ENCODE results near the gene TMEM175.

The TMEM175 gene, protein sequence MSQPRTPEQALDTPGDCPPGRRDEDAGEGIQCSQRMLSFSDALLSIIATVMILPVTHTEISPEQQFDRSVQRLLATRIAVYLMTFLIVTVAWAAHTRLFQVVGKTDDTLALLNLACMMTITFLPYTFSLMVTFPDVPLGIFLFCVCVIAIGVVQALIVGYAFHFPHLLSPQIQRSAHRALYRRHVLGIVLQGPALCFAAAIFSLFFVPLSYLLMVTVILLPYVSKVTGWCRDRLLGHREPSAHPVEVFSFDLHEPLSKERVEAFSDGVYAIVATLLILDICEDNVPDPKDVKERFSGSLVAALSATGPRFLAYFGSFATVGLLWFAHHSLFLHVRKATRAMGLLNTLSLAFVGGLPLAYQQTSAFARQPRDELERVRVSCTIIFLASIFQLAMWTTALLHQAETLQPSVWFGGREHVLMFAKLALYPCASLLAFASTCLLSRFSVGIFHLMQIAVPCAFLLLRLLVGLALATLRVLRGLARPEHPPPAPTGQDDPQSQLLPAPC
- 7.4 to 22.4 (median 15.7) reads per million in 18 experiments for total RNA-seq

DNA sequence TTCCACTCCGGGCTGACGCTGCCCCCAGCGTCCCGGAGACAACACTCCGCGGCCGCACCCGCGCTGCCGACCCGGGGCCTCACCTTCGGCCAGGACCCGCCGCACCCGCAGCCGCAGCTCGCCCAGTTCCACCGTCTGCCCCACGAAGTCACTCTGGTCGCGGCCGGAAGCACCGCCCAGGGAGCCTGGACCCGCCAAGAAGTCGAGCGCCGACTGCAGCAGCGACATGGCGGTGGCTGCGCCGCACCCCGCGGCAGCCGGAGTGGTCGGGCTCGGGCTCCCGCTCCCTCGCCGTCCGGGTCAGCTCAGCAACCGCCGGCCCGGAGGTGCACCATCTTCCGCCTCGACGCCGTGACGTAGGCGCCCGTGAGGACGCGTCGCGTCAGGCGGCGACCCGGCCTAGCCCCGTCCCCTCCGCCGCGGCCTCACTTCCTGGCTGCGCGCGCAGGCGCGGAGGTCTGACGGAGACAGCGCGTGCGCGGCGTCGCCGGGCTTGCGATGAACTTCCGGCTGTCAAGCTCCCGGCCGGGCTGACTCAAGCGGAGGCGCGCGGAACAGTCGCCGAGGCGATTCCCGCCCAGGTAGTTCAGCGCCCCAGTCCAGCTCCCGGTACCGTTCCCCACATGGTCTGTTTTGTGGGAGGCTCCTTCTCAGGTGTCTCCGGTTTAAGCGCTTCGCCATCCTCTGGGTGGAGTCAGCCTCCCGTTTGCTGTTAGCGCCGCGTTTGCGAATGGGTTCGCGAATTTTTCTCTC, at the start of gene TMEM175, which contains the start of gene GAK:
Gene TMEM175 (plus strand): TSS at position 501 of the 753 bp plus-strand sequence. CDS start 15,280 bp downstream, outside the sequence.
Gene GAK (minus strand): TSS at position 357 of the 753 bp plus-strand sequence. CDS start 129 bp downstream, at position 228.
- DNase-seq, result peak; percentile 97 to 99

DNA sequence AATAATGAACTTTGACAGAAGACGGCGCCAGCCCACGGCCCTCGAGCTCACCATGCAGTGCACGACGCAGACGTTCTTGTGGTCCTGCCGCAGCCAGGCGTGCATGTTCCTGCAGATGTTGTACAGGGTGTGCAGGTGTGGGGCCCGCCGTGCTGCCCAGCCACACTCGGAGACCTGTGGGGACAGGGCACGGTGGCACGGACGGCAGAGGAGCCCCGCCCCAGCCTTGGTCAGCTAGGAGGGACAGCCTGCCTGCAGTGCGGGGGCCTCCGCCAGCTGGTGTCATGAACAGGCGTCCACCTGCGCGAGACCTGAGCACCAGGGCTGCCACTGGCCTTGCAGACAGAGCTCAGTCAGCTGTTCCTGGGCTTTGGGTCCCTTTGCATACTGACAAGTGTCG, 49.6 kb upstream of the TMEM175 start:
- no peak for DNase-seq

DNA sequence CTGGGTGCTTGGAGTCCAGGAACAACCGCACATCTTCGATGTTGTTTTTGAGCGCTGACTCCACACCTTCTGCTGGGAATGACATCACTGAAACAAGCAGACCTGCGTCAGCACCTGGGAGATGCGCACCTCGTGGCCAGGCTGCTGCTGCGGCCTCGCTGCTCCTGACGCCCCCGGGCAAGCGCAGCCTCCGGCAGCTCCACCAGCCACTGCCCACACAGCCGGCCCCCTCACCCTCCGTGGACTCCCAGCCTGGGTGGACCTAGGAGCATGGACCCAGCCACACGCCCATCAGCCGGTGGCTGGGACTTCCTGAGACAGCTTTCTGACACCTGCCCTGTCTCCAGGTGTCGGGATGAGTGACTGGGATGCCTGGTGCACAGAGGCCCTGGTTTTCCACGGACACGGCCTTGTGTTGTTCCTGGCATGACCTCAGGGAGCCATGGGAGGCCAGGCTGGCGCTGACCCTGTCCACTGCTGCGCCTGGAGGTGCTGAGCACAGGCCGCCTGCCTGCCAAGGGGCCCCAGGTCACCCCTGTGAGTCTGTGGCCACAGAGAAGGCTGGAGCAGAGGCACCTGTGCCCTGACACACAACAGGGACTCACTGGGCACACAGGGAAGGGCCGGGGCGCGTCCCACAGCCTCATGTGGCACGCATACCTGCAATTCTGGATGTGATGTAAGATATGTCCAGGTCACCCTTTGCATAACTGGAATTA, 48.7 kb upstream of the TMEM175 start:
- DNase-seq, result no peak

DNA sequence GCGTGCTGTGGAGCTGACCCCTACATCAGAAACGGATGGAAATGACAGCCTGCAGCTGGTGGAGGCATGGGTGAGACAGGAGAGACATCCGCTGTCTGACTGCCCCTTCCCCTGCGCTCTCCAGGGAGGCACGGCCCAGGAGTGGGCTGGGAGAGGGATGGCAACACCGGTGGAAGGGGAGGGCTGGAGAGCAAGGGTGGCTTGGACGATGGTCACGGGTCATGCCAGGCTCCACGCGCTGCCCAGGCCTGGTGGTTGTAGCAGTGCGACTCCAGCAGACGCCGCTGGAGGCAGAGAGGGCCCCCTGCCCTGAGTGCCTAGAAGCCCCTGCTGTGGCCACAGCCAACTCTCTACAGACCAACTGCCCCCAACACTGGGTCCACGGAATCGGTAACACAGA, 48.0 kb upstream of the TMEM175 start:
- DNase-seq, result no peak

DNA sequence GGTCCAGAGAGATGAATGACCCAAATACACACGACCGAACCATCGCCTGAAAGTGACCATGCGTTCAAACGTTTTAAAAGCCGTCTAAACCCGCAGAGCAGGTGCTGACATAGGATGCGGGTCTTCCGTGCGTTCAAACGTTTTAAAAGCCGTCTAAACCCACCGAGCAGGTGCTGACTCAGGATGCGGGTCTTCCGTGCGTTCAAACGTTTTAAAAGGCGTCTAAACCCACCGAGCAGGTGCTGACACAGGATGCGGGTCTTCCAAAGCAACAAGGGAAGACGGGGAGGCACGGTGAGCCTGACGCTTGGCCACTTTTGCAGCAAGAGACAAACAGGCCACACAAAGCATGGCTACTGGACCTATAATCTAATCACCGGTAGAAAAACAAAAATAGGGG, 47.4 kb upstream of the TMEM175 start:
- no peak for DNase-seq

DNA sequence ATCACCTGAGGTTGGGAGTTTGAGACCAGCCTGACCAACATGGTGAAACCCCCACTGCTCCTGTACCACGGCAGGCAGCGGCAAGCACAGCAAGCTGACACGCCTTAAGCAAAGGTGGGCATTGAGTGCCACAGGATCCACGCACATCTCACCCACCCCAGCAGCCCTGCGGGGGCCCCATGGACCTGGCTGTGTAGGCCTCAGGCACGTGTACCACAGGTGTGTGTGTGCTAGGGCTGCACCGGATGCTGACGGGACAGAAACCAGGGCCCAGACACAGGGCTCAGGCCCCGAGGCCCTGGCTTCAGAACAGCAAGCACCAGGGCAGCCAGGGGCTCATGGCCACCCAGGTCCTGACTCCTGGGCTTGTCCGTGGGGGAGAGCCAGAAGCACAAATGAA, 46.9 kb upstream of the TMEM175 start:
- no peak for DNase-seq

DNA sequence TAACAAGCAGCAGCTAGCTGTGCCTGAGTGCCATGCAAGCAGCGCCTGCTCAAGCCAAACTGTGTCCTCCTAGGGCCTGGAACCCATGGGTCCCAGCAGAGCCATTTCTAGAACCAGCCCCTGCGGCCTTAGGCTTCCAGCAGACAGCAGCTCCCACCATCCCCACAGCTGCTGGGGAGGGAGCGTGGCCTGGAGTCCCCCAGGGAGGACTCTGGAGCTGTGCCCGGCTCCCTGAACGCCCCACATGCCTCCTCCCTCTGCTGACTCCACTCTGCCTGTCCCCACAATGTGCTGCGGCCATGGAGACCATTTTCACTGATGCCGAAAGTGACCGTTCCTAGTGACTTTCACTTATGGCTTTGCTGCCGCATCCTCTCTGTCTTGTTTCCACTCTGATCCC, 46.0 kb upstream of the TMEM175 start:
- no peak for DNase-seq

DNA sequence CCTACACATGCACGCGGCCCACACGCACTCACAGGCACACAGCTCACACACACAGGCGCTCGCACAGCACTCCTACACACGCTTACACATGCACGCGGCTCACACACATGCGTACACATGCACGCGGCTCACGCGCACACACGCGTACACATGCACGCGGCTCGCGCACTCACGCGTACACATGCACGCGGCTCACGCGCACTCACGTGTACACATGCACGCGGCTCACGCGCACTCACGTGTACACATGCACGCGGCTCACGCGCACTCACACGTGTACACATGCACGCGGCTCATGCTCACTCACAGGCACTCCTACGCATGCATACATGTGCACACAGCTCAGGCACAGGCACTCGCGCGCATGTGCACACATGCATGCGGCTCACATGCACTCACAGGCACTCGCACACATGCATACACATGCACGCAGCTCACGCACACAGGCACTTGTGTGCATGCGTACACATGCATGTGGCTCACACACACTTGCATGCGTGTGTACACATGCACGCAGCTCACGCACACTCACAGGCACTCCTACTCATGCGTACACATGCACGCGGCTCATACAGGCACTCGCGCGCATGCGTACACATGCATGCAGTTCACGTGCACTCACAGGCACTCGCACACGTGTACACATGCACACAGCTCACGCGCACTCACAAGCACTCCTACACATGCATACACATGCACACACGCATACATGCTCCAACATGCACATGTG, 45.1 kb upstream of the TMEM175 start:
- no peak for DNase-seq

DNA sequence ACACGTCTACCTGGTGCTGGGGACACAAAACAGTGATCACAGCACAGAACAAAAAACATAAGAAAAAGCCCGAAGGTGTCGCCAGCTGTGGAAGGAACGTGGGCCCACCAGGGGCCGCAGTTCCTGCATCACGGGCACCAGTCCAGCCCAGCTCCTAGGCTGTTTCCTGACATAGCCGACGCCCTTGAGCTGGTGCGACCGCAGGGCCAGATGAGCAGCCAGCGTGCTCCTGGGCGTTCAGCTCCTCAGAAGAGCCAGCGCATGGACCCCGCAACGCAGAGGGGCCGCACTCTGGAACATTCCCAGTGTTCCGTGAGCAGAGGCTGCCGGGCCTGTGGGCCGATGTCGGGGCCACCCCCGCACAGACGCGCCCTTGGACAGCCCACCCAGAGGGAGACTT, 44.2 kb upstream of the TMEM175 start:
- DNase-seq, result no peak

DNA sequence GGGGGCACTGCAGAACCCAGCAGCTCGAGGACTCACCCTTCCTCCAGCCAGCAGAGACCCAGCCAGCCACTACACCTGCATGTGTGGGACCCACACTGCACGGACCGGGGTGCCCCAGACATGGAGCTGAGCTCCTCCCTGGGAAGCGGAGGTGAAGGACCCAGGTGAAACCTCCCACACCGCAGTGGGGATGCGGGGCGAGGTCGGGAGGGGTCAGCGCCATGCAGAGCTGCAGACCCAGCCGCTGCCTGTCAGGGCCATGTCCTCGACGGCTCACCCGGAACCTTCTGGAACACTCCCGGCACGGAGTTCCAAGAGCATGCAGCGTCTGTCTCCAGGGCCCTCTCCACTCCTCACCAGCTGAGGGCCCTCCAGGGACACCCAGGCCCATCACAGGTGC, 42.7 kb upstream of the TMEM175 start:
- DNase-seq, result no peak

DNA sequence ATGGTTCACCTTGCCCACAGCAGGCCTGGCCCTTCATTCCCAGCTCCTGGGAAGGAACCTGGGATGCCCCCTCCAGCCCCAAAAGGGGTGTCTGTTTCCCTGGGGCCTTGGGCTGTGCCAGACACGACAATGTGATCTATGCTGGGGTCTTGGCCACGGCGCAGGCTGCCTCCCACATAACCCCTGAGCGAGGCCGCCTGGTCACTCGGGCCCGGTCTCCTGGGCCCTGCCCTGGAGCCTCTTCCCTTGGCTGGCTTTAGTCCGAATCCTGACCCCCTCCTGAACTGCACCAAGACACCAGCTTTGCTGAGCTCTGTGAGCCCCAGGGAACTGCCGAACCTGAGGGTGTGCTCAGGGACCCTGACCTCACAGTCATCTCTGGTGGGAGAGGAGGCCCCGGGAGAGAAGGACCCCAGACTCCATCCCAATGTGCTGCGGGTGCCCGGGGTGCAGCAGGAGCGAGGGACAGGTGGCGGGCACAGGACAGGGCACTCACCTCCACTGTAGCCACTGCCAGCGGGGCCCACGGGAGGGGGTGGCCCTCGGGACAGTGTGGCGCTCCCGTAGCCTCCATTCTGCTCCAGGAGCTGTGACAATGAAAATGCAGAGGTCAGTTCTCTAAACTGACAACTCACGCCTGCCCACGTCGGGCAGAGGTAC, 42.1 kb upstream of the TMEM175 start:
- no peak for DNase-seq

DNA sequence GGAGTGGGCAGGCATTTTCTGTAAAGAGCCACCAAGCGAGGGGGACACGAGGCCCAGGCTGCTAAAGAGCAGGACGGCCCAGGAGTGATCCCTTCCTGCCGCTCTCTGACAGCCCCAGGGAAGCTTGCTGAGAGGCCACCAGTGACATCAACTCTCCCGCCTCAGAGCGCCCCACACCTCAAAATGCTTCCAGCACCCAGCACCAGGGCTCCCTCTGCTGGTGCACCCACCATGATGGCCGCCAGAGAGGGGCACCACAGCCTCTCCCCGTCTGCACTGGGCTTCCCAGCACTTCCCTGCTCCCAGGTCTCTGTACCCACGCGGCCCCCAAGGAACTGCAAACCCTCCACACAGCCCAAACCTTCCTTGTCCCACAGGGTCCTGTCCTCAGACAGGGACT, 40.5 kb upstream of the TMEM175 start:
- DNase-seq, result no peak

DNA sequence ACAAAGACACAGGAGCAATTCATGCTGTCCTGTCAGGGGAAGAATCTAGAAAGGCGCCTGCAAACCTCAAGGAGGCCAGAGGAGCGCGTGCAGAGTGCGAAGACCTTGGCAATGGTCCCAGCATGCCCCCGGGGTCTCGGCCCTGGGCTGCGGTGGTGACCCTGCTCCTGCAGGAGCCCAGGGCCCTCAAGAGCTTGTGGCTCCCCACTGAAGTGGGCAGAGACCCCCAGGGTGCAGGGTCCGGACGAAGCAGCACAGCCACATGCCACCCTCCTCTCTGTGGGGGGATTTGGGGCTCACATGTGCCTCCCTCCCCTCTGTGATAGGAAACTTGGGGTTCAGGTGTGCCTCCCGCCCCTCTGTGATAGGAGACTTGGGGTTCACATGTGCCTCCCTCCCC, 39.5 kb upstream of the TMEM175 start:
- DNase-seq, result no peak

DNA sequence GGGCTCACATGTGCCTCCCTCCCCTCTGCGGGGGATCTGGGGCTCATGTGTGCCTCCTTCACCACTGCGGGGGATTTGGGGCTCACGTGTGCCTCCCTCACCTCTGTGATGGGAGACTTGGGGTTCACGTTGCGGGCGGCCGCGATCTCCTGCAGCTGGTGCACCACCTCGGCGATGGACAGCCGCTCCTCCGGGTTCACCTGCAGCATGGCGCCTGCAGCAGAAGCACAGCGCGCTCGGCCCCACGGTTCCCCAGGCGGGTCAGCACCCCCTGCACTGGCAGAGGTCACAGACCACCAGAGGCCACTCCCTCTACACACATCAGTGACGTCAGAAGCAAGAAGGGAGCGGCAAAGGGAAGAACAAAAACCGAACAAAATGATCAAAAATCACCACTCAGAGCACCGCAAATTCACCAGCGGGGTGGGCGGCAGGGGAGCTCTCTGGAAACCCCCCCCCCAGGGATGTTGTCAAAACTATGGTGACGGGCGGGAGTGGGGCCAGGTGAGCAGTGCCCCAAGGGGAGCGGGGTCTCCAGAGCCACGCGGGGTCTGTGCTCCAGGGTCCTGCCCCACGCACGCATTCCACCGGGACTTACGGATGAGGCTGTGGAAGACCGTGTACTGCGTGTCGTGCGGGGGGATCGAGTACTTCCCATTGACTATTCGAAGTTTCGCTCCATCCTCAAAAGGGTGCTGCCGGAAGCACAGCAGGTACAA, 38.8 kb upstream of the TMEM175 start:
- no peak for DNase-seq

DNA sequence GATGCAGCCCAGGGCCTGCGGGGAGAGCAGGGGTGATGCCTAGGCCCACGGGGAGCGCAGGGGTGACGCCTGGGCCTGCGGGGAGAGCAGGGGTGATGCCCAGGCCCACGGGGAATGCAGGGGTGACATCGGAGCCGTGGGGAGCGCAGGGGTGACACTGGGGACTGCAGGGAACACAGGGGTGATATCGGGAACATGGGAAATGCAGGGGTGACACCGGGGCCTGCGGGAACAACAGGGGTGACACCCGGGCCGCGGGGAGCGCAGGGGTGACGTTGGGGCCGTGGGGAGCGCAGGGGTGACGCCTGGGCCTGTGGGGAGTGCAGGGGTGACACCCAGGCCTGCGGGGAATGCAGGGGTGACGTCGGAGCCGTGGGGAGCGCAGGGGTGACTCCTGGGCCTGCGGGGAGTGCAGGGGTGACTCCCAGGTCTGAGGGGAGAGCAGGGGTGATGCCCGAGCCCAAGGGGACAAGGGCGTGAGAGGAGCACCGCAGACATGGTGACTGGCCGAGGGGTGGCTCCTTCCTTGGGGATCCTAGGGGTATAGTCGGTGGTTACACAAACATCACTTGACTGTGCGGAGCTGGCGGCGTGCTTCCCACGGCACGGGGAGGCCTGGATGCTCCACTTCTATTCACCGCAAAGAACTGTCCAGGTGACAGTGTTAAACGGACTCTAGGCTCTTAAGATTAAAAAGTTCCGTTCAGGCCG, 38.1 kb upstream of the TMEM175 start:
- no peak for DNase-seq

DNA sequence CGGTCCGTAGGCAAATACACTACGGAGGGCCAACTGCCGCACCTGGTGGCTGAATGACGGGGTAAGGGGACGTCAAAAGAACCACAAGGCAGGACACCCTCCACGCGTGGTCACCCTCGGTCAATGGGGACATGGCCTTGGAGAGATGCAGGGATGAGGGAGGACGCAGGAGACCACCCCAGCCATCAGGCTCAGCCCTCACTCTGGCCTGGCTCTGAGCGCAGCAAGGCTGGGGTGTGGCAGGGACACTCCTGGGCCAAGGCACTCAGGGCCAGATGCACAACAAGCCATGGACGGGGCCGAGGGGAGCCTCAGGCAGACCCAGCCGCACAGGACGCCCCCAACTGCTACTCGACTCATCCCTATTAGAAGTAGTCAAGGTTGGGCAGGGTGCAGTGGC, 36.7 kb upstream of the TMEM175 start:
- no peak for DNase-seq

DNA sequence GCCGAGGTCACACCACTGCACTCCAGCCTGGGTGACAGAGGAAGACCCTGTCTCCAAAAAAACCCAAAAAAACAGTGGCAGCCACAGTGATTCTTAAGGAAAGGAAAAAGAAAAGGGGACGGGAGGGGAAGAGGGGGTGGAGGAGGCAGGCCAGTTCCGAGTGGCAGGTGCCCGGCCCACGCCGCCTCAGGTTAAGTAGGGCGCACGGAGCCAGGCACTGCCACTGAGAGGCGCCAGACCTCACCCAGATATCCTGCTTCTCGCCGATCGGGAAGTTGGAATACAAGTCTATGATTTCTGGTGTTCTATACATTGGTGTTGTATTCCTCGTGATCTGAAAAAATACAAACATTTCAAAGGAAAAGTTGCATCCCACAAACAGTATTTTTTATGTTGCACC, 36.0 kb upstream of the TMEM175 start:
- DNase-seq, result no peak

DNA sequence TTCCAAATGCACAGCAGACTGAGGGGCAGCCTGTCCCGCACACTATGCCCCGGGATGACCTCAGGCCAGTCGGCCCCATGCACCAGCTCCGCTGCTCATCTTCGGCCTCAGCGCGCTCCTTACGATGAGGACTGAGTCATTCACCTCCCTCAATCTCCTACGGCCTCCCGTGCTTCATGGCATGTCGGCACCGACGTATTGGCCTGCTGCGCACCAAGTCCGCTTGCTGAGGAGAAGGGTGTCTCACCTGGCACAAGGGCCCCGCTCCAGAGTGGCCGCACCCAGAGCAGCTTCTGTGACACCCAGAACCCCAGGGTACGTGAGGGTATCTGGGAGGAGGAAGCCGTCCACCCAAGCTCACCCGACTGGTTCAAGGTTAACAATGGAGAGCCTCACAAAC, 35.6 kb upstream of the TMEM175 start:
- DNase-seq, result no peak

DNA sequence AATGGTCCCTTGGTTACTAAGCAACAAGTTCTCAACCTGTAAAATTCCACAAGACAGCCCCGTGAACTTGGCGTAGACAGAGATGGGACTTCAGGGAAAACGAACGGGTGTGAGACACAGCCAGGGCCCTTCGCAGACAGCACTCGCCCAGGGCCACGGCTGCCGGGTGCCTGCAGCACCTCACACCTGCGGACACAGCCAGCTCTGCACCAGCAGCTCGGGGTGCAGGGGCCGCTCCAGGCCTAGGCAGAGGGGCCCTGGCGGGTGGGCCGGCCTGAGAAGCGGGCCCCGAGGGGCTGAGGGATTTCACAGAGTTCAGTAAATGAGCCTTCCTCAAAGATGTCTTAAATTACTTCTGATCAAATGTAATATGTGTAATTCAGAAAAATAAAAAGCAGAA, 34.1 kb upstream of the TMEM175 start:
- DNase-seq, result no peak

DNA sequence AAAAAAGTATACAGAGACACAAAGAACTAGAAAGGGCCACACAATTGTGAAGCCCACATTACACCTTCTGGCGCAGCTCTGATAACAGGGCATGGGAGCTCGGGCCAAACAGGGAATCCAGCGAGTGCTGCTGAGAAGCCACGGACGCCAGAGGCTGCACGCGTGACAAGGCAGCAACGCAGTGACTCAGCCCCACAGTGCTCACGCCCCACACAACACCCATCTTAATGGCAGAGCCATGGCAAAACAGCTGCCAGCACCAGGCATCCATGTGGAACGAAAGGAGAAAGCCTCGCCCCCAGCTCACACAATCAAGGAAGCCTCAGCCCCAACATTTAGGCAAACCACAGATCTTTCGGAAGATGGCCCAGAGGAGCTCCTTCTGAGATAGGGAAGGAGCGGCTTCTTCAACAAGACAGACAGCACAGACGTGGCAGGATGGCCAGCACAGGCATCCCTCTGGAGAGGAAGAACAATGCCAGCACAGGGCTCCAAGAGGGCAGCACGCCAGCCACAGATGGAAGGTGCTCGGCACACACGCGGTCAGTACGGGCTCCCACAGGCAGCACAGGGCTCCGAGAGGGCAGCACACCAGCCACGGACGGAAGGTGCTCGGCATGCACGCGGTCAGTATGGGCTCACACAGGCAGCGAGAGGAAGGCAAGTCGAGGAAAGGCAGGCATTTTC, 33.2 kb upstream of the TMEM175 start:
- DNase-seq, result no peak

Data from inflammatory macrophage (primary cell).